Lower leg skin (tissue), 3 donors: Measurements from ENCODE around the gene HERPUD1.

Experiments used
- CTCF ChIP-seq, 3 donors: fragments of 450-650 bp; IDR thresholded peaks; one replicate each; pipeline ENCODE4 v1.5.1; 2016; ENCODE audit warnings: antibody characterized with exemption in 3 of 3, mild to moderate bottlenecking in 3 of 3, moderate library complexity in 2 of 3
- POLR2A ChIP-seq, 2 donors: fragments of 450-650 bp; IDR thresholded peaks; one replicate each; pipeline ENCODE4 v1.6.1; 2016 to 2017; ENCODE audit warnings: antibody characterized with exemption in 2 of 2, mild to moderate bottlenecking in 1 of 2, moderate library complexity in 1 of 2

- TF ChIP-seq CTCF (IDR thresholded peaks at IDR 0.05), result no peak
- TF ChIP-seq POLR2A (IDR thresholded peaks at IDR 0.05), result no peak
These were observed 45.6 kb upstream of the HERPUD1 start for GRCh38 chr16:56886296-56886695.
